ENCODE measurements around the gene ITGAV. TPM values are rescaled to one million over a fixed set of nuclear protein-coding genes. Genes with fewer than 3 reads are reported as not detected.

The ITGAV gene
- total RNA-seq, 4 donors from 2014 or later = 69.8 to 84.7 (median 78.8) TPM

- no peak overlapping the region for H3K4me3 ChIP-seq (ENCODE audit: low read depth, poor library complexity, severe bottlenecking)
- WGBS, 2 donors = 60 to 63% methylated on average over 4 of the region's 4 CpGs
- intact Hi-C loops (cut with DNase I; ENCODE audit: low total_unique reads) = no loop called here
- TF ChIP-seq CTCF (IDR thresholded peaks at IDR 0.05) (no peak), POLR2A (IDR thresholded peaks at IDR 0.05) (no peak)
- DNase-seq (ENCODE audit: low spot score in 2 of 2) = no peak
These were observed 51.4 kb downstream of the ITGAV start for GRCh38 chr2:186641132-186641806.

GRCh38 chr2:186641807-186642321, 52.0 kb downstream of the ITGAV start:
- TF ChIP-seq CTCF (IDR thresholded peaks at IDR 0.05) (no peak), POLR2A (IDR thresholded peaks at IDR 0.05) (no peak)
- no peak overlapping the region for H3K4me3 ChIP-seq (ENCODE audit: low read depth, poor library complexity, severe bottlenecking)
- no peak for DNase-seq (ENCODE audit: low spot score in 2 of 2)
- intact Hi-C loops (cut with DNase I; ENCODE audit: low total_unique reads) = no loop called here
- 66 to 71% methylated on average over 2 of the region's 2 CpGs for WGBS, 2 donors

- H3K4me3 ChIP-seq (ENCODE audit: low read depth, poor library complexity, severe bottlenecking) = no peak overlapping the region
- TF ChIP-seq POLR2A (IDR thresholded peaks at IDR 0.05) (no peak), CTCF (IDR thresholded peaks at IDR 0.05) (no peak)
- no peak for DNase-seq (ENCODE audit: low spot score in 2 of 2)
- 86 to 93% methylated on average over 5 of the region's 5 CpGs for WGBS, 2 donors
- intact Hi-C loops (cut with DNase I; ENCODE audit: low total_unique reads) = no loop called here
These were observed 54.9 kb downstream of the ITGAV start for GRCh38 chr2:186644791-186645190.

- no peak for DNase-seq (ENCODE audit: low spot score in 2 of 2)
- 85 to 87% methylated on average over 2 of the region's 2 CpGs for WGBS, 2 donors
- TF ChIP-seq POLR2A (IDR thresholded peaks at IDR 0.05) (no peak), CTCF (IDR thresholded peaks at IDR 0.05) (no peak)
- no peak overlapping the region for H3K4me3 ChIP-seq (ENCODE audit: low read depth, poor library complexity, severe bottlenecking)
- intact Hi-C loops (cut with DNase I; ENCODE audit: low total_unique reads) = no loop called here
These were observed 56.1 kb downstream of the ITGAV start for GRCh38 chr2:186645999-186646398.

- 94 to 96% methylated on average over 2 of the region's 2 CpGs for WGBS, 2 donors
These were observed 58.3 kb downstream of the ITGAV start for GRCh38 chr2:186648130-186648529.

More at GRCh38 chr2:186648130-186648529, 58.3 kb downstream of the ITGAV start:
- DNase-seq (ENCODE audit: low spot score in 2 of 2) = no peak
- H3K4me3 ChIP-seq (ENCODE audit: low read depth, poor library complexity, severe bottlenecking) = no peak overlapping the region
- TF ChIP-seq POLR2A (IDR thresholded peaks at IDR 0.05) (no peak), CTCF (IDR thresholded peaks at IDR 0.05) (no peak)
- intact Hi-C loops (cut with DNase I; ENCODE audit: low total_unique reads) = no loop called here

All from lower leg skin (tissue), 4 donors.